ENCODE measurements around the gene GRID2.

DNA sequence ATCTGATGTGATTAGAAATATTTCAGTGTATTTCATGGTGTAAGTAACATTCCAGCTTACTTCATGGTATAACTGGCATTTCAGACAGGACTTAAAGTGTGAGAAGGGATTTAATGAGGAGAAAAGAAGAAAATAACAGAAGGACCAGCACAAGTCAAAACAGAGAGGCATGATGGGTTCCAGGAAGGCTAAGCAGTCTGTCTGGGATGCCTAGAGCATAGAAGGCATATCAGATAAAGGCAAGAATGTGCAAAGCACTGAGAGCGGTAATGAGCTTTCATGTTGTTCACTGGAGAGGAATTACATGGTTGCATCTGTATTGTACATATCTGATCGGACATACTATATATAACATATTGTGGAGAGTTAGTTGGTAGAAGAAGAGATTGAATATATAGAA is 54.2 kb downstream of the GRID2 start:
- TF ChIP-seq, protein P1, sequence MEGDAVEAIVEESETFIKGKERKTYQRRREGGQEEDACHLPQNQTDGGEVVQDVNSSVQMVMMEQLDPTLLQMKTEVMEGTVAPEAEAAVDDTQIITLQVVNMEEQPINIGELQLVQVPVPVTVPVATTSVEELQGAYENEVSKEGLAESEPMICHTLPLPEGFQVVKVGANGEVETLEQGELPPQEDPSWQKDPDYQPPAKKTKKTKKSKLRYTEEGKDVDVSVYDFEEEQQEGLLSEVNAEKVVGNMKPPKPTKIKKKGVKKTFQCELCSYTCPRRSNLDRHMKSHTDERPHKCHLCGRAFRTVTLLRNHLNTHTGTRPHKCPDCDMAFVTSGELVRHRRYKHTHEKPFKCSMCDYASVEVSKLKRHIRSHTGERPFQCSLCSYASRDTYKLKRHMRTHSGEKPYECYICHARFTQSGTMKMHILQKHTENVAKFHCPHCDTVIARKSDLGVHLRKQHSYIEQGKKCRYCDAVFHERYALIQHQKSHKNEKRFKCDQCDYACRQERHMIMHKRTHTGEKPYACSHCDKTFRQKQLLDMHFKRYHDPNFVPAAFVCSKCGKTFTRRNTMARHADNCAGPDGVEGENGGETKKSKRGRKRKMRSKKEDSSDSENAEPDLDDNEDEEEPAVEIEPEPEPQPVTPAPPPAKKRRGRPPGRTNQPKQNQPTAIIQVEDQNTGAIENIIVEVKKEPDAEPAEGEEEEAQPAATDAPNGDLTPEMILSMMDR (IDR thresholded peaks at IDR 0.05; ENCODE audit: low read length): no peak
- no peak for TF ChIP-seq EZH2 (optimal IDR thresholded peaks at IDR 0.05; ENCODE audit: low read depth, low read length)
- TF ChIP-seq EZH2phosphoT487 (IDR thresholded peaks at IDR 0.05; ENCODE audit: low read length): no peak

Measured in MM.1S (cell line).